Measurements from ENCODE around the gene ENTHD1.

GRCh38 chr22:39712751-39713525 lies 180.6 kb downstream of the ENTHD1 start:
- TF ChIP-seq, protein P1, sequence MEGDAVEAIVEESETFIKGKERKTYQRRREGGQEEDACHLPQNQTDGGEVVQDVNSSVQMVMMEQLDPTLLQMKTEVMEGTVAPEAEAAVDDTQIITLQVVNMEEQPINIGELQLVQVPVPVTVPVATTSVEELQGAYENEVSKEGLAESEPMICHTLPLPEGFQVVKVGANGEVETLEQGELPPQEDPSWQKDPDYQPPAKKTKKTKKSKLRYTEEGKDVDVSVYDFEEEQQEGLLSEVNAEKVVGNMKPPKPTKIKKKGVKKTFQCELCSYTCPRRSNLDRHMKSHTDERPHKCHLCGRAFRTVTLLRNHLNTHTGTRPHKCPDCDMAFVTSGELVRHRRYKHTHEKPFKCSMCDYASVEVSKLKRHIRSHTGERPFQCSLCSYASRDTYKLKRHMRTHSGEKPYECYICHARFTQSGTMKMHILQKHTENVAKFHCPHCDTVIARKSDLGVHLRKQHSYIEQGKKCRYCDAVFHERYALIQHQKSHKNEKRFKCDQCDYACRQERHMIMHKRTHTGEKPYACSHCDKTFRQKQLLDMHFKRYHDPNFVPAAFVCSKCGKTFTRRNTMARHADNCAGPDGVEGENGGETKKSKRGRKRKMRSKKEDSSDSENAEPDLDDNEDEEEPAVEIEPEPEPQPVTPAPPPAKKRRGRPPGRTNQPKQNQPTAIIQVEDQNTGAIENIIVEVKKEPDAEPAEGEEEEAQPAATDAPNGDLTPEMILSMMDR (conservative IDR thresholded peaks at IDR 0.05) = no peak
- TF ChIP-seq ZFX (IDR thresholded peaks at IDR 0.05) = no peak

Measured in C4-2B (cell line).